Measurements from ENCODE around the gene VTA1. TPM values are rescaled to one million over a fixed set of nuclear protein-coding genes. Genes with fewer than 3 reads are reported as not detected.

The VTA1 gene
- total RNA-seq, 2 experiments from 2014 or later = 37.9 to 51.0 TPM

- Histone ChIP-seq H4K20me1 (ENCODE audit: insufficient read depth, low read length) (no peaks in the 10 kb centered on the region), H3K9me3 (ENCODE audit: low read length) (no peaks in the 10 kb centered on the region), H3K79me2 (ENCODE audit: insufficient read depth, low read depth, low read length) (no peaks in the 10 kb centered on the region), H2AFZ (ENCODE audit: low read length) (no peak overlapping the region), H3K36me3 (ENCODE audit: insufficient read depth, low read length) (no peaks in the 10 kb centered on the region), H3K9me2 (ENCODE audit: insufficient read depth, low read length) (no peaks in the 10 kb centered on the region), H3K4me2 (ENCODE audit: low read length) (no peak overlapping the region), H3K4me1 (ENCODE audit: insufficient read depth, low read length, poor library complexity, severe bottlenecking) (no peaks in the 10 kb centered on the region), H3K4me3 (ENCODE audit: low read depth, low read length, poor library complexity, severe bottlenecking) (no peak overlapping the region), H3K27ac (ENCODE audit: low read depth, low read length, poor library complexity, severe bottlenecking) (no peak overlapping the region)
- ChIA-PET CTCF (ENCODE audit: unreplicated experiment) (no interaction called here), POLR2A (no interaction called here)
- DNase-seq (ENCODE audit: low spot score) = no peak
- BruUV-seq (replicated peaks) = no TSS peak
- intact Hi-C loops (cut with micrococcal nuclease; ENCODE audit: unreplicated experiment) = no loop called here
- TF ChIP-seq EZH2phosphoT487 (IDR thresholded peaks at IDR 0.05; ENCODE audit: borderline replicate concordance, low read depth, low read length) (no peak), CTCF (conservative IDR thresholded peaks at IDR 0.05; ENCODE audit: low read length) (no peak)
Observed at GRCh38 chr6:142262231-142262630, 115.2 kb downstream of the VTA1 start.

- no peaks in the 10 kb centered on the region for H3K9me3 ChIP-seq (ENCODE audit: low read length)
- ChIA-PET POLR2A (interaction anchor here (0.6 kb wide), 1 partner anchor 281 kb away, joined by 3 read pairs; no protein-coding TSS in a partner anchor), CTCF (ENCODE audit: unreplicated experiment) (no interaction called here)
- H3K4me1 ChIP-seq (ENCODE audit: insufficient read depth, low read length, poor library complexity, severe bottlenecking) = no peaks in the 10 kb centered on the region
- H3K27ac ChIP-seq (ENCODE audit: low read depth, low read length, poor library complexity, severe bottlenecking) = no peak overlapping the region
- intact Hi-C loops (cut with micrococcal nuclease; ENCODE audit: unreplicated experiment) = no loop called here
- H3K79me2 ChIP-seq (ENCODE audit: insufficient read depth, low read depth, low read length) = no peaks in the 10 kb centered on the region
- no peaks in the 10 kb centered on the region for H3K36me3 ChIP-seq (ENCODE audit: insufficient read depth, low read length)
- H3K4me2 ChIP-seq (ENCODE audit: low read length) = no peak overlapping the region
- no TSS peak for BruUV-seq (replicated peaks)
- no peaks in the 10 kb centered on the region for H4K20me1 ChIP-seq (ENCODE audit: insufficient read depth, low read length)
- no peak overlapping the region for H2AFZ ChIP-seq (ENCODE audit: low read length)
- no peaks in the 10 kb centered on the region for H3K9me2 ChIP-seq (ENCODE audit: insufficient read depth, low read length)
- no peak for TF ChIP-seq EZH2phosphoT487 (IDR thresholded peaks at IDR 0.05; ENCODE audit: borderline replicate concordance, low read depth, low read length)
- DNase-seq (ENCODE audit: low spot score) = no peak
- H3K4me3 ChIP-seq (ENCODE audit: low read depth, low read length, poor library complexity, severe bottlenecking) = no peak overlapping the region
Observed at GRCh38 chr6:142265476-142265875, 118.4 kb downstream of the VTA1 start.

GRCh38 chr6:142266060-142266459, 119.0 kb downstream of the VTA1 start:
- POLR2A ChIA-PET = interaction anchor here (0.6 kb wide), 1 partner anchor 280 kb away, joined by 3 read pairs; no protein-coding TSS in a partner anchor
- Histone ChIP-seq H2AFZ (ENCODE audit: low read length) (no peak overlapping the region), H3K27ac (ENCODE audit: low read depth, low read length, poor library complexity, severe bottlenecking) (no peak overlapping the region), H3K4me2 (ENCODE audit: low read length) (no peak overlapping the region), H4K20me1 (ENCODE audit: insufficient read depth, low read length) (no peaks in the 10 kb centered on the region), H3K9me3 (ENCODE audit: low read length) (no peaks in the 10 kb centered on the region), H3K4me1 (ENCODE audit: insufficient read depth, low read length, poor library complexity, severe bottlenecking) (no peaks in the 10 kb centered on the region), H3K36me3 (ENCODE audit: insufficient read depth, low read length) (no peaks in the 10 kb centered on the region), H3K79me2 (ENCODE audit: insufficient read depth, low read depth, low read length) (no peaks in the 10 kb centered on the region), H3K9me2 (ENCODE audit: insufficient read depth, low read length) (no peaks in the 10 kb centered on the region), H3K4me3 (ENCODE audit: low read depth, low read length, poor library complexity, severe bottlenecking) (no peak overlapping the region)
- no peak for TF ChIP-seq CTCF (conservative IDR thresholded peaks at IDR 0.05; ENCODE audit: low read length)
- CTCF ChIA-PET (ENCODE audit: unreplicated experiment) = no interaction called here
- intact Hi-C loops (cut with micrococcal nuclease; ENCODE audit: unreplicated experiment) = no loop called here
- no TSS peak for BruUV-seq (replicated peaks)
- no peak for DNase-seq (ENCODE audit: low spot score)
